Esophagus muscularis mucosa (tissue), 3 donors: Measurements from ENCODE around the gene BICD1.

Source experiments
- POLR2A ChIP-seq: fragments of 450-650 bp; IDR thresholded peaks from one replicate; pipeline ENCODE4 v1.6.1; 2017; ENCODE audit warnings: antibody characterized with exemption, moderate library complexity, mild to moderate bottlenecking, low read depth
- POLR2AphosphoS5 ChIP-seq, 2 donors: sonication (generic); formaldehyde crosslinking; IDR thresholded peaks; one replicate each; pipeline ENCODE4 v1.6.1; 2017; ENCODE audit warnings: antibody characterized with exemption in 2 of 2
- TF ChIP-seq, protein P1 (sequence below), 3 experiments: fragments of 200-600 bp in 2 of 3; fragments of 450-650 bp in 1 of 3; sonication (generic) in 2 of 3; IDR thresholded peaks; one replicate each; pipeline ENCODE4 v1.5.1; 2017 to 2019; ENCODE audit warnings: antibody characterized with exemption in 3 of 3, mild to moderate bottlenecking in 2 of 3, moderate library complexity in 1 of 3

DNA sequence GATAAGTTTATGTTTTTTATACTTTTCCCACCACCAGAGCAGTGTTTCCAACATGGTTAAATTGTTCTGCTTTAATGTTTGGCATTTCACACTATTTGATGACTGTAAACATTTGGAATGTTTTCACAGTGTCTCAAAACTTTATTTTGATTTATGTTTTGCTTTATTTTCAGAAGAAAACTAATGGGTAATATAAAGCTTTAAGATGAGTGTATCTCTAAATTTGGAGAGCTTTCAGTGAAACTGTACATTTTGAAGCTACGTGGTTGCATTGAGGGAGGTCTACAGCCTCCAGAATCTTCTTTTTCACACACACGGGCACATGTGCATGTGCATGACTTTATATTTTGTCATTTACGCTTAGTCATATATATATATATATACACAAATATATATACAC, 10.7 kb downstream of the BICD1 start:
- TF ChIP-seq, protein P1, sequence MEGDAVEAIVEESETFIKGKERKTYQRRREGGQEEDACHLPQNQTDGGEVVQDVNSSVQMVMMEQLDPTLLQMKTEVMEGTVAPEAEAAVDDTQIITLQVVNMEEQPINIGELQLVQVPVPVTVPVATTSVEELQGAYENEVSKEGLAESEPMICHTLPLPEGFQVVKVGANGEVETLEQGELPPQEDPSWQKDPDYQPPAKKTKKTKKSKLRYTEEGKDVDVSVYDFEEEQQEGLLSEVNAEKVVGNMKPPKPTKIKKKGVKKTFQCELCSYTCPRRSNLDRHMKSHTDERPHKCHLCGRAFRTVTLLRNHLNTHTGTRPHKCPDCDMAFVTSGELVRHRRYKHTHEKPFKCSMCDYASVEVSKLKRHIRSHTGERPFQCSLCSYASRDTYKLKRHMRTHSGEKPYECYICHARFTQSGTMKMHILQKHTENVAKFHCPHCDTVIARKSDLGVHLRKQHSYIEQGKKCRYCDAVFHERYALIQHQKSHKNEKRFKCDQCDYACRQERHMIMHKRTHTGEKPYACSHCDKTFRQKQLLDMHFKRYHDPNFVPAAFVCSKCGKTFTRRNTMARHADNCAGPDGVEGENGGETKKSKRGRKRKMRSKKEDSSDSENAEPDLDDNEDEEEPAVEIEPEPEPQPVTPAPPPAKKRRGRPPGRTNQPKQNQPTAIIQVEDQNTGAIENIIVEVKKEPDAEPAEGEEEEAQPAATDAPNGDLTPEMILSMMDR (IDR thresholded peaks at IDR 0.05) = no peak
- TF ChIP-seq POLR2A (no peak), POLR2AphosphoS5 (IDR thresholded peaks at IDR 0.05) (no peak)
